Gastrocnemius medialis (tissue), 4 donors: ENCODE data around the gene LMBR1. TPM values are rescaled to one million over a fixed set of nuclear protein-coding genes. Genes with fewer than 3 reads are reported as not detected.
"Not testable (repeated sequence)": the region's sequence is repeated elsewhere in the genome, so short reads cannot be mapped to it uniquely, and the experiment has no call there.

Experiments
- ATAC-seq, 2 donors: fragments of 150-250 bp; one replicate each; pipeline ENCODE4 v1.9.1; 2016
- DNase-seq, 2 donors: peaks; one replicate each; pipeline ENCODE4 v3.0.0-alpha.2; 2019
- H3K27ac ChIP-seq, 4 donors: fragments of 200-600 bp; sonication (generic); 1 replicate in 1 of 4; 2 replicates in 3 of 4; pipeline ENCODE4 v1.5.1; 2016 to 2018; ENCODE audit warnings: mild to moderate bottlenecking in 2 of 4, moderate library complexity in 1 of 4
- H3K27me3 ChIP-seq, 3 donors: fragments of 200-600 bp; sonication (generic) in 2 of 3; 1 replicate in 1 of 3; 2 replicates in 2 of 3; pipeline versions ENCODE4 v1.5.1 to v1.6.0; 2016 to 2019; ENCODE audit warnings: mild to moderate bottlenecking in 1 of 3, moderate library complexity in 1 of 3
- H3K36me3 ChIP-seq, 2 donors: fragments of 200-600 bp; sonication (generic) in 1 of 2; one replicate each; pipeline ENCODE4 v1.5.1; 2017 to 2018
- H3K4me1 ChIP-seq, 2 donors: fragments of 200-600 bp; sonication (generic) in 1 of 2; one replicate each; pipeline ENCODE4 v1.5.1; 2016 to 2017; ENCODE audit warnings: mild to moderate bottlenecking in 2 of 2
- H3K4me3 ChIP-seq, 4 donors: fragments of 200-600 bp; sonication (generic) in 3 of 4; 1 replicate in 1 of 4; 2 replicates in 3 of 4; pipeline ENCODE4 v1.5.1; 2016 to 2019; ENCODE audit warnings: mild to moderate bottlenecking in 2 of 4
- H3K9me3 ChIP-seq, 3 donors: fragments of 200-600 bp; sonication (generic) in 2 of 3; 1 replicate in 1 of 3; 2 replicates in 2 of 3; pipeline ENCODE4 v1.5.1; 2016 to 2019
- POLR2A ChIP-seq, 2 donors: fragments of 450-650 bp; IDR thresholded peaks; one replicate each; pipeline ENCODE4 v1.6.1; 2017; ENCODE audit warnings: antibody characterized with exemption in 2 of 2, mild to moderate bottlenecking in 2 of 2, moderate library complexity in 2 of 2
- in situ Hi-C, 4 donors: fragments of 200-750 bp; cut with MboI; loops; one replicate each; pipeline versions ENCODE4 v1.15.0 to v1.8.0; 2017; ENCODE audit warnings: low sequenced_read_pairs in 4 of 4
- intact Hi-C: fragments of 100-400 bp; cut with DNase I; formaldehyde crosslinking; loops from one replicate; pipeline ENCODE4 v1.15.1; 2023; ENCODE audit warnings: low total_unique reads
- total RNA-seq, 4 donors: library from RNA; depleted of rRNA; stranded (reverse); fragments of >200 nt; gene quantifications; one replicate each; pipeline versions ENCODE4 v1.1.0 to v1.2.3, GENCODE V29; 2016
- TF ChIP-seq, protein P1 (sequence below), 5 experiments: fragments of 450-650 bp in 3 of 5; fragments of 200-600 bp in 2 of 5; sonication (generic) in 2 of 5; IDR thresholded peaks in 4 of 5; conservative IDR thresholded peaks in 1 of 5; 1 replicate in 4 of 5; 2 replicates in 1 of 5; pipeline ENCODE4 v1.5.1; 2016 to 2019; ENCODE audit warnings: antibody characterized with exemption in 5 of 5, mild to moderate bottlenecking in 3 of 5, moderate library complexity in 3 of 5

Gene LMBR1
- total RNA-seq, 4 donors from 2014 or later = 27.9 to 87.0 (median 35.3) TPM

DNA sequence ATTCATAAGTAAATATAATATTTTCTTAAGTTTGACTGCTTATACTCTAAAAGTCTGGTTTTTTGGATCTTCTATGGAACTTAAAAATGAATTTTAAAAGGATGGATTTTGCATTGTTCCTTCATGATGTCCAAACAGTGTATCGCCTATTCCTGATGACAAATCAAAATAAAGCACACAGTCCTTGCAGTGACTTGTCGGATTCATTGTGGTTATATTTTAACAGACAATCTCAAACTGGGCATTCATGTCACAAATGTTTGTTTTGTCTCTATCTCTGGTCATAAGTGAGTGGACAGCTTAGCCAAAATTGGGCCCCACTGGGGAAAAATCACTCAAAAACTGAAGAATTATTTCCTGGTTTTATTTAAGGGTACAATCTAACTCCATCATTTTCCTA, 74.8 kb downstream of the LMBR1 start:
- intact Hi-C loops (loop anchor here (5.0 kb wide), 1 partner anchor 1021 kb away; no protein-coding TSS in a partner anchor), in situ Hi-C loops (no loop called here)
- TF ChIP-seq, protein P1, sequence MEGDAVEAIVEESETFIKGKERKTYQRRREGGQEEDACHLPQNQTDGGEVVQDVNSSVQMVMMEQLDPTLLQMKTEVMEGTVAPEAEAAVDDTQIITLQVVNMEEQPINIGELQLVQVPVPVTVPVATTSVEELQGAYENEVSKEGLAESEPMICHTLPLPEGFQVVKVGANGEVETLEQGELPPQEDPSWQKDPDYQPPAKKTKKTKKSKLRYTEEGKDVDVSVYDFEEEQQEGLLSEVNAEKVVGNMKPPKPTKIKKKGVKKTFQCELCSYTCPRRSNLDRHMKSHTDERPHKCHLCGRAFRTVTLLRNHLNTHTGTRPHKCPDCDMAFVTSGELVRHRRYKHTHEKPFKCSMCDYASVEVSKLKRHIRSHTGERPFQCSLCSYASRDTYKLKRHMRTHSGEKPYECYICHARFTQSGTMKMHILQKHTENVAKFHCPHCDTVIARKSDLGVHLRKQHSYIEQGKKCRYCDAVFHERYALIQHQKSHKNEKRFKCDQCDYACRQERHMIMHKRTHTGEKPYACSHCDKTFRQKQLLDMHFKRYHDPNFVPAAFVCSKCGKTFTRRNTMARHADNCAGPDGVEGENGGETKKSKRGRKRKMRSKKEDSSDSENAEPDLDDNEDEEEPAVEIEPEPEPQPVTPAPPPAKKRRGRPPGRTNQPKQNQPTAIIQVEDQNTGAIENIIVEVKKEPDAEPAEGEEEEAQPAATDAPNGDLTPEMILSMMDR (IDR thresholded peaks at IDR 0.05 in 4 of 5, conservative IDR thresholded peaks at IDR 0.05 in 1 of 5) = no peak
- TF ChIP-seq POLR2A (IDR thresholded peaks at IDR 0.05) = no peak
- Histone ChIP-seq H3K9me3 (no peaks in the 10 kb centered on the region), H3K27me3 (no peaks in the 10 kb centered on the region), H3K4me3 (no peak overlapping the region), H3K36me3 (peaks cover 0 to 4% of the 10 kb centered on the region in 2 donors), H3K27ac (no peak overlapping the region), H3K4me1 (no peaks in the 10 kb centered on the region)
- DNase-seq = no peak
- no peak for ATAC-seq

DNA sequence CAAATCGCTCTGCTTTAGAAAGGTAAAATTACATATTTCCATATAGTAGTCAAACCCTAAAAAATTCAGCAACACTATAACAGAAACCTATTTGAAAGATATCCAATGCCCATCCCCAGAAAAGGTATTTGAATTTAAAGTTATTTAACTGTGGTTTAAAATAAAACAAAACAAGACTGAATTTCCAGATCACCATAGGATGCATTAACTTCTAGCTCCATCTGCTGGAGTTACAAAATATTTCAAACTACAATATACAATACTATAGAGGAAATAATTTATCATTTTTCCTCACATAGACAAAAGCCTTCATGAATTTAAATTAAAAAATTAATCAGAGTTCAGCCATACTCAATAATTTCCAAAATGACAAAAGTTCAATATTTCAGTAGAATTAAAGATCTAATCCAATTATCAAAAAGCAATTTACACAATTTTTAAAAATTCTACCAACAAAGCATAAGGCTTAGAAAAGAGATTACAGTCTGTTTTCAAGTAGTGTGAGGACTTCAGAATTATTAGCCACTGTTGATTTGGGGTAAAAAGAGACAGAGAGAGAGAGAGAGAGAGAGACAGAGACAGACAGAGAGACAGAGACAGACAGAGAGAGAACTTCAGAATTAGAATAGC, 75.9 kb downstream of the LMBR1 start:
- TF ChIP-seq, protein P1 (IDR thresholded peaks at IDR 0.05 in 4 of 5, conservative IDR thresholded peaks at IDR 0.05 in 1 of 5) = peak in 1 of 5 experiments; percentile 7
- TF ChIP-seq POLR2A (IDR thresholded peaks at IDR 0.05) = no peak
- intact Hi-C loops = loop anchor here (5.0 kb wide), 1 partner anchor 1020 kb away; no protein-coding TSS in a partner anchor
- in situ Hi-C loops = no loop called here
- Histone ChIP-seq H3K4me1 (no peaks in the 10 kb centered on the region), H3K36me3 (peaks cover 0 to 4% of the 10 kb centered on the region in 2 donors), H3K4me3 (no peak overlapping the region), H3K27me3 (no peaks in the 10 kb centered on the region), H3K27ac (no peak overlapping the region), H3K9me3 (no peaks in the 10 kb centered on the region)
- DNase-seq = no peak
- no peak for ATAC-seq

DNA sequence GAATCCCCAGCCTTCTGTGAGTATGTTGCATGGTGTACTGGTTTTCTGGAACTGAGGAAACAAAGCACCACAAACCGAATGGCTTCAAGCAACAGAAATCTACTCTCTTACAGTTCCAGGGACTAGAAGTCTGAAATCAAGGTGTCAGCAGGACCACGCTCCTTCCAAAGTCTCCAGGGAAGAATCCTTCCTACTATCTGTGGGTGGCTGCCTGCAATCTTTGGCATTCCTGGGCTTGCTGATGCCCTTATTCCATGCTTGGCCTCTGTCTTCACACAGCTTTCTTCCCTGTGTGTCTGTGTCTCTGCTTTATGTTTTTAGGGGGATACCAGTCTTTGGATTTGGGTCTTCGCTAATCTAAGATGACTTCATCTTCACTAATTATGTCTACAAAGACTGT, 81.3 kb downstream of the LMBR1 start:
- ATAC-seq = no peak
- Histone ChIP-seq H3K36me3 (no peaks in the 10 kb centered on the region), H3K27me3 (no peaks in the 10 kb centered on the region), H3K4me3 (no peak overlapping the region), H3K27ac (no peak overlapping the region), H3K9me3 (no peaks in the 10 kb centered on the region), H3K4me1 (peaks cover 0 to 12% of the 10 kb centered on the region in 2 donors)
- in situ Hi-C loops = no loop called here
- TF ChIP-seq POLR2A (IDR thresholded peaks at IDR 0.05) = no peak
- TF ChIP-seq, protein P1 (IDR thresholded peaks at IDR 0.05 in 4 of 5, conservative IDR thresholded peaks at IDR 0.05 in 1 of 5) = no peak
- intact Hi-C loops = no loop called here
- DNase-seq = no peak

DNA sequence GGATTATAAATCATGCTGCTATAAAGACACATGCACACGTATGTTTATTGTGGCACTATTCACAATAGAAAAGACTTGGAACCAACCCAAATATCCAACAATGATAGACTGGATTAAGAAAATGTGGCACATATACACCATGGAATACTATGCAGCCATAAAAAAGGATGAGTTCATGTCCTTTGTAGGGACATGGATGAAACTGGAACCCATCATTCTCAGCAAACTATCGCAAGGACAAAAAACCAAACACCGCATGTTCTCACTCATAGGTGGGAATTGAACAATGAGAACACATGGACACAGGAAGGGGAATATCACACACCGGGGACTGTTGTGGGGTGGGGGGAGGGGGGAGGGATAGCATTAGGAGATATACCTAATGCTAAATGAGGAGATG, 89.3 kb downstream of the LMBR1 start:
- H3K4me3 ChIP-seq, H3K9me3 ChIP-seq, in situ Hi-C loops, H3K36me3 ChIP-seq, H3K27me3 ChIP-seq, DNase-seq, H3K27ac ChIP-seq, intact Hi-C loops, ATAC-seq: not testable (repeated sequence)
- H3K4me1 ChIP-seq = peaks cover 0 to 11% of the 10 kb centered on the region in 2 donors

DNA sequence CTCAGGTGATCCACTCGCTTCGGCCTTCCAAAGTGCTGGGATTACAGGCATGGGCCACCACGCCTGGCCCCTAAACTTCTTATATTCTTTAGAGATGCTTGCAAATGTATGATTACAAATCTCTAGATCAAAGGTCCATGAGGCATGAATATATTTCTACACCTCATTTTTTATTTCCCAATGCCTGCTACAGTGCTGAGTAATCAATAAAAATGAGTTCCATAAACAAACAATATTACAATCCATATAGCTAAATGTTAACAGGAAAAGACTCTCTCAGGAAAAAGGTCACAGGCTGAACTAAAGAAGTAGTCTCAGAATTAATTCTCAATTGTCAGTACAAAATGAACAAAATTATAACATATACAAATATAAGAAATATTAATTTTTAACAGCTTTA, 90.8 kb downstream of the LMBR1 start:
- in situ Hi-C loops = no loop called here
- no peak for ATAC-seq

More for the DNA sequence above, 90.8 kb downstream of the LMBR1 start:
- Histone ChIP-seq H3K4me3 (no peak overlapping the region), H3K27me3 (no peaks in the 10 kb centered on the region), H3K4me1 (no peaks in the 10 kb centered on the region), H3K9me3 (no peaks in the 10 kb centered on the region), H3K36me3 (no peaks in the 10 kb centered on the region), H3K27ac (no peak overlapping the region)
- DNase-seq = no peak
- no peak for TF ChIP-seq POLR2A (IDR thresholded peaks at IDR 0.05)
- TF ChIP-seq, protein P1 (IDR thresholded peaks at IDR 0.05 in 4 of 5, conservative IDR thresholded peaks at IDR 0.05 in 1 of 5) = no peak
- intact Hi-C loops = no loop called here
